Adrenal gland (tissue), 19 donors: ENCODE data around the gene TSHZ2. TPM values are rescaled to one million over a fixed set of nuclear protein-coding genes. Genes with fewer than 3 reads are reported as not detected.
A peak's percentile ranks its signal among the peaks of the same experiment; 100 is the strongest.

Experiments
- DNase-seq, 7 donors: peaks; one replicate each; pipeline ENCODE4 v3.0.0-alpha.2; 2019 to 2020
- H3K27ac ChIP-seq, 5 donors: fragments of 200-600 bp; sonication (generic) in 4 of 5; 1 replicate in 3 of 5; 2 replicates in 2 of 5; pipeline versions ENCODE4 v1.5.1 to v1.8.0; 2016 to 2020; ENCODE audit warnings: mild to moderate bottlenecking in 1 of 5
- H3K27me3 ChIP-seq: fragments of 200-600 bp; 2 replicates; pipeline ENCODE4 v1.8.0; 2021
- H3K36me3 ChIP-seq, 2 donors: fragments of 200-600 bp; replicated peaks in 1 of 2; 1 replicate in 1 of 2; 2 replicates in 1 of 2; pipeline versions ENCODE4 v1.5.1 to v1.8.0; 2018 to 2022
- H3K4me1 ChIP-seq, 2 donors: fragments of 200-600 bp; replicated peaks in 1 of 2; 1 replicate in 1 of 2; 2 replicates in 1 of 2; pipeline versions ENCODE4 v1.5.1 to v1.8.0; 2018 to 2021
- H3K4me3 ChIP-seq, 4 donors: fragments of 200-600 bp; sonication (generic) in 3 of 4; one replicate each; pipeline ENCODE4 v1.5.1; 2016 to 2018
- H3K9me3 ChIP-seq, 3 donors: fragments of 200-600 bp; sonication (generic) in 1 of 3; replicated peaks in 1 of 3; 1 replicate in 2 of 3; 2 replicates in 1 of 3; pipeline versions ENCODE4 v1.5.1 to v1.8.0; 2016 to 2021
- CTCF ChIP-seq, 6 experiments: fragments of 450-650 bp in 4 of 6; fragments of 200-600 bp in 2 of 6; sonication (generic) in 1 of 6; IDR thresholded peaks; 1 replicate in 5 of 6; 2 replicates in 1 of 6; pipeline versions ENCODE4 v1.5.1 to v1.8.0; 2016 to 2021; ENCODE audit warnings: antibody characterized with exemption in 6 of 6, mild to moderate bottlenecking in 2 of 6, moderate library complexity in 1 of 6
- POLR2A ChIP-seq, 2 donors: fragments of 450-650 bp; IDR thresholded peaks; one replicate each; pipeline ENCODE4 v1.6.1; 2017; ENCODE audit warnings: antibody characterized with exemption in 2 of 2, mild to moderate bottlenecking in 2 of 2, moderate library complexity in 1 of 2
- WGBS, 4 donors: extraction: QIAGEN DNeasy Blood & Tissue Kit in 2 of 4; methylation state at CpG; one replicate each; pipeline versions ENCODE4 v1.1.5 to v1.1.7; 2013 to 2017; 5-methylcytosine and 5-hydroxymethylcytosine counted together
- intact Hi-C, 2 donors: fragments of 100-400 bp; cut with DNase I; formaldehyde crosslinking; loops; one replicate each; pipeline versions ENCODE4 v1.14.1 to v1.15.0; 2022 to 2023
- long read RNA-seq, 10 donors: library from polyadenylated mRNA in 3 of 10; unstranded in 2 of 10; stranded (forward) in 1 of 10; transcript quantifications; one replicate each; pipeline ENCODE4 v2.0.0 and lab custom pipeline, GENCODE V29; 2021 to 2026
- polyA plus RNA-seq, 3 donors: library from polyadenylated mRNA; stranded (reverse); fragments of 200-250 nt in 2 of 3; fragments of 350-450 nt in 1 of 3; fragmentation: Illumina TruSeq in 1 of 3; extraction: RNeasy Lipid Tissue Mini Kit (QIAGEN cat#74804) in 1 of 3; gene quantifications; one replicate each; pipeline ENCODE4 v1.2.3, GENCODE V29; 2013 to 2014
- total RNA-seq, 9 donors: library from RNA; depleted of rRNA in 4 of 9; stranded (reverse); fragments of >200 nt in 4 of 9; fragments of 120-200 nt in 1 of 9; fragmentation: NEBNext Ultra II Directional in 1 of 9; extraction: Animal tissue kit (Norgen Biotek cat#: 25700) in 1 of 9; gene quantifications; one replicate each; pipeline versions ENCODE4 v1.1.0 to v1.2.4, GENCODE V29; 2013 to 2023
- donor health status: healthy with polysubstance abuse.
- donor health status: Bipolar disorder and iron deficiency.
- donor health status: DM: yes; HTN: yes; CAD: no.
- donor health status: DM: no; HTN: no; CAD: no.
- donor health status: DM: no; HTN: no; CAD: no.
- donor health status: DM: yes; HTN: yes; CAD: no.

Gene TSHZ2
- total RNA-seq: 10 to 100 TPM; 20.5 to 87.1 (median 64.8) TPM
- 10 to 100 TPM; 29.9 to 49.8 (median 37.7) TPM for polyA plus RNA-seq
- long read RNA-seq, donor 1, partial matches to known transcripts: 19 of 21 reads
- long read RNA-seq, donor 1, other reads (novel, unspliced or antisense): 0 of 21 reads
- long read RNA-seq, donor 2, transcript TSHZ2-205 (1 exons, 670 nt): major isoform, 5 of 5 reads
- long read RNA-seq, donor 2, partial matches to known transcripts: 0 of 5 reads
- long read RNA-seq, donor 2, other reads (novel, unspliced or antisense): 0 of 5 reads
- long read RNA-seq, donor 3, partial matches to known transcripts: 0 of 4 reads
- long read RNA-seq, donor 3, other reads (novel, unspliced or antisense): 0 of 4 reads
- long read RNA-seq, donor 4, partial matches to known transcripts: 0 of 11 reads
- long read RNA-seq, donor 4, other reads (novel, unspliced or antisense): 10 of 11 reads
- long read RNA-seq, donor 5, partial matches to known transcripts: 6 of 10 reads
- long read RNA-seq, donor 5, other reads (novel, unspliced or antisense): 4 of 10 reads
- long read RNA-seq, donor 6, partial matches to known transcripts: 0 of 8 reads
- long read RNA-seq, donor 6, other reads (novel, unspliced or antisense): 8 of 8 reads
- long read RNA-seq, donor 7, transcript TSHZ2-205 (1 exons, 670 nt): major isoform, 6 of 6 reads
- long read RNA-seq, donor 7, partial matches to known transcripts: 0 of 6 reads
- long read RNA-seq, donor 7, other reads (novel, unspliced or antisense): 0 of 6 reads
- long read RNA-seq, donor 8, transcript TSHZ2-205 (1 exons, 670 nt): major isoform, 7 of 12 reads
- long read RNA-seq, donor 8, partial matches to known transcripts: 5 of 12 reads
- long read RNA-seq, donor 8, other reads (novel, unspliced or antisense): 0 of 12 reads
- long read RNA-seq, donor 9, transcript TSHZ2-205 (1 exons, 670 nt): major isoform, 6 of 6 reads
- long read RNA-seq, donor 9, partial matches to known transcripts: 0 of 6 reads
- long read RNA-seq, donor 9, other reads (novel, unspliced or antisense): 0 of 6 reads
- long read RNA-seq, donor 10, partial matches to known transcripts: 0 of 2 reads
- long read RNA-seq, donor 10, other reads (novel, unspliced or antisense): 0 of 2 reads

GRCh38 chr20:52972190-52972937 is at the start of gene TSHZ2:
Gene TSHZ2 (plus strand): TSS chr20:52972358. CDS start chr20:52973294, 936 bp downstream.
- peak in 1 of 2 donors; percentile 62 for TF ChIP-seq POLR2A (IDR thresholded peaks at IDR 0.05)
- no peak for TF ChIP-seq CTCF (IDR thresholded peaks at IDR 0.05)
- Histone ChIP-seq H3K27ac (peak within 1 kb of the TSS; percentile 60 to 95 (median 87)), H3K4me3 (peak within 1 kb of the TSS; percentile 10 to 90 (median 87)), H3K27me3 (no peaks in the 10 kb centered on the region), H3K9me3 (no peaks in the 10 kb centered on the region), H3K4me1 (peaks cover 7 to 15% of the 10 kb centered on the region in 2 donors), H3K36me3 (no peaks in the 10 kb centered on the region)
- DNase-seq: peak; percentile 71 to 92 (median 83)
- intact Hi-C loops: loop anchor here in 1 of 2 donors (10.0 kb wide), 2 partner anchors 102 to 242 kb away; no protein-coding TSS in a partner anchor
- WGBS, 4 donors: 1 to 2% (median 1%) methylated on average over 31 to 41 of the region's 41 CpGs

- no peaks in the 10 kb centered on the region for H3K27me3 ChIP-seq
- intact Hi-C loops: no loop called here
- H3K27ac ChIP-seq: no peak overlapping the region
- H3K4me3 ChIP-seq: no peak overlapping the region
- H3K36me3 ChIP-seq: no peaks in the 10 kb centered on the region
- H3K4me1 ChIP-seq: no peaks in the 10 kb centered on the region
- TF ChIP-seq POLR2A (IDR thresholded peaks at IDR 0.05) (no peak), CTCF (IDR thresholded peaks at IDR 0.05) (no peak)
- H3K9me3 ChIP-seq: no peaks in the 10 kb centered on the region
- DNase-seq: no peak
- WGBS, 4 donors: 73 to 85% (median 75%) methylated on average over 2 of the region's 2 CpGs
These were observed 49.7 kb upstream of the TSHZ2 start for GRCh38 chr20:52922436-52922835.

GRCh38 chr20:52923123-52923937 is 48.8 kb upstream of the TSHZ2 start:
- Histone ChIP-seq H3K9me3 (no peaks in the 10 kb centered on the region), H3K4me1 (no peaks in the 10 kb centered on the region), H3K4me3 (no peak overlapping the region), H3K36me3 (no peaks in the 10 kb centered on the region), H3K27me3 (no peaks in the 10 kb centered on the region), H3K27ac (no peak overlapping the region)
- 68 to 70% (median 69%) methylated on average over 8 of the region's 8 CpGs for WGBS, 4 donors
- no peak for TF ChIP-seq CTCF (IDR thresholded peaks at IDR 0.05)
- TF ChIP-seq POLR2A (IDR thresholded peaks at IDR 0.05): no peak
- DNase-seq: peak in 3 of 7 donors; percentile 22 to 44 (median 27)
- intact Hi-C loops: no loop called here
